Measurements from ENCODE around the gene SLC13A4.

Gene SLC13A4

DNA sequence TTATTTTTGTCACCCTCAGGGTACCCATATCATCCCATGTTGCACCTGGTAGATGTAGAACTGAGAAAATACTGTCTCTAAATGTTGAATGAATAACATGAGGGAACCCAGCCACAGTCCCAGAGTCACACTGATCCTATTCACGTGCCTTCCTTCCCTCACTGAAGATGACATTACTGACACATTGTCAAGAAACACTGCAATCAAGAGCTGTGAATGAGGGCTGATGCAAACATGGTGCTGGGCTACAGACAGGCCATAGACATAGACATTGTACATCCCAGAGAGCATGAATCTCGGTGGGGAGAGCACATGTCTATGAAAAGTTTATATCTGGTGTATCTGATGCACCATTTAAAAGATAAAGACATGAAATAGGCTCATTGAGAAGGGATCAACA is 9.8 kb downstream of the SLC13A4 start:
- Mint-ChIP-seq H3K9me3 (no peaks in the 10 kb centered on the region), H3K27me3 (peaks cover 27% of the 10 kb centered on the region), H3K4me1 (ENCODE audit: low read depth) (no peaks in the 10 kb centered on the region), H3K27ac (no peak overlapping the region), H3K36me3 (ENCODE audit: low read depth) (no peaks in the 10 kb centered on the region), H3K4me3 (no peak overlapping the region)
- no peak for DNase-seq

DNA sequence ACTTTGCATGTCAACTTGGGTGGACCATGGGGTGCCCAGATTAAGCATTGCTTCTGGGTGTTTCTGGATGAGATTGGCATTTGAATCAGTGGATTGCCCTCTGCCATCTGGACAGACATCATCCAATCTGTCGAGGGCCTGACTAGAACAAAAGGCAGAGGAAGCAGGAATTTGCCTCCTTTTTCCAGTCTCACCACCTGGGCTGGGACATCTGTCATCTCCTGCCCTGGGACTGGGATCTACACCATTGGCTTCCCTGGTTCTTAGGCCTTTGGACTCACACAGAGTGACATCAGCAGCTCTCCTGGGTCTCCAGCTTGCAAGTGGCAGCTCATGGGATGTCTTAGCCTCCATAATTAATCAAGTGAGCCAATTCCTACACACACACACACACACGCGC is 10.3 kb downstream of the SLC13A4 start:
- Mint-ChIP-seq H3K4me3 (no peak overlapping the region), H3K36me3 (ENCODE audit: low read depth) (no peaks in the 10 kb centered on the region), H3K27ac (no peak overlapping the region), H3K4me1 (ENCODE audit: low read depth) (no peaks in the 10 kb centered on the region), H3K27me3 (peaks cover 27% of the 10 kb centered on the region), H3K9me3 (no peaks in the 10 kb centered on the region)
- no peak for DNase-seq

DNA sequence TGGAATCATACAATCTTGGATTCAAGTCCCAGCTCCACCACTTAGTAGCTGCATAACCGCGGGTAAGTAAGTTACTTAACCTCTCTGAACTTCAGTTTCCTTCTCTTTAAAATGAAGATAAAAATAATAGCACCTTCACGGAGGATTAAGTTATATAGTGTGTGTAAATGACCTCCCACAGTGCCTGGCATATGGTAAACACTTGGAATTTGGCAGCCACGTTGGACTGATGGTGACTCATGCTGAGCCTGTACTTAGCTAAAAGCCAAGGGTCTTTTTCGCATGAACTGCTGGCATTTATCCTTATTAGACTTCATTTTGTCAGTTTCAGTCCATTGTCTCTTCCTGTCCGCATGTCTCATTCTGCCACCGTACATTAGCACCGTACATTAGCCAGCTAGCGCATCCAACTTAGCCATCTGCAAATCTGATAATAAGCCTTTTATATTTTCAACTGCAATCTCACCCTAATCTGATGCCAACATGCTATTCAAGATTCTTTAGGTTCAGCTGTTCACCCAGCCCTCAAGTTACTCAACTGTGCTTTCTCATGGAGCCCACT is 11.2 kb downstream of the SLC13A4 start:
- Mint-ChIP-seq H3K27me3 (peaks cover 27% of the 10 kb centered on the region), H3K36me3 (ENCODE audit: low read depth) (no peaks in the 10 kb centered on the region), H3K27ac (no peak overlapping the region), H3K4me3 (no peak overlapping the region), H3K4me1 (ENCODE audit: low read depth) (no peaks in the 10 kb centered on the region), H3K9me3 (no peaks in the 10 kb centered on the region)
- DNase-seq: no peak

DNA sequence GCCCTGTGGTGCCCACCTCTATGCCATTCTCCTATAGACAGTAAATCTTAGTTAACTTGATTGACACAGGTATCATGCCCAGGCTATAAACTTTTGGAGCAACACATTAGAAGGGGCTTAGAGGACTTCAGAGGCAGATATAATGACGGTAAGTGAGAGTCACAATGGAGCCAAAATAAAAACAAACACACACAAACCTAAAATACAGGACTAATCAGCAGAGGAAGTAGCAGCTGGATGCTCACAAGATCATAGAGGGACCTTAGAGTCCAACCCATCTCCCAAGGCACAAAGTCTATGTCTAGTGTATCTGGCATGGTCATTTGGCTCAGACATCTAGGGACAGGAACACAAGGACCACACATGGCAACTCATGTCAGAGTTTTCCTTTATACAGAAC is 12.3 kb downstream of the SLC13A4 start:
- peaks cover 3% of the 10 kb centered on the region for H3K4me1 Mint-ChIP-seq (ENCODE audit: low read depth)
- H3K9me3 Mint-ChIP-seq: no peaks in the 10 kb centered on the region
- no peak for DNase-seq
- no peaks in the 10 kb centered on the region for H3K36me3 Mint-ChIP-seq (ENCODE audit: low read depth)
- no peak overlapping the region for H3K27ac Mint-ChIP-seq
- H3K27me3 Mint-ChIP-seq: peaks cover 16% of the 10 kb centered on the region
- H3K4me3 Mint-ChIP-seq: no peak overlapping the region

DNA sequence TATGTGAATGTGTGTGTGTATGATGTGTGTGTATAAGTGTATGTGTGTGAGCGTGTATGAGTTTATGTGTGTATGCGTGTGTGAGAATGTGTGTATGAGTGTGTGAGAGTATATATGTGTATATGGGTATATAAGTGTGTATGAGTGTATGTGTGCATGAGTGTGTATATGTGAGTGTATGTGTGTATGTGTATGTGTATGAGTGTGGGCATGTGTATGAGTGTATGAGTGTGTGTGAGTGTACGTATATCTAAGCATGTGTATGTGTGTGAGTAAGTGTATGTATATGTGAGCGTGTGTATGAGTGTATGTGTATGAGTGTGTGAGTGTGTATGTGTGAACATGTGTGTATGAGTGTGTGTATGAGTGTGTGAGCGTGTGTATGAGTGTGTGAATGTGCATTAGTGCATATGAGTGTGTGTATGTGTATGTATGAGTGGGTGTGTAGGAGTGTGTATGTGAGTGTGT is 12.9 kb downstream of the SLC13A4 start:
- H3K4me3 Mint-ChIP-seq: no peak overlapping the region
- peaks cover 3% of the 10 kb centered on the region for H3K4me1 Mint-ChIP-seq (ENCODE audit: low read depth)
- H3K9me3 Mint-ChIP-seq: no peaks in the 10 kb centered on the region
- H3K27me3 Mint-ChIP-seq: peaks cover 10% of the 10 kb centered on the region
- H3K36me3 Mint-ChIP-seq (ENCODE audit: low read depth): no peaks in the 10 kb centered on the region
- no peak for DNase-seq
- no peak overlapping the region for H3K27ac Mint-ChIP-seq

DNA sequence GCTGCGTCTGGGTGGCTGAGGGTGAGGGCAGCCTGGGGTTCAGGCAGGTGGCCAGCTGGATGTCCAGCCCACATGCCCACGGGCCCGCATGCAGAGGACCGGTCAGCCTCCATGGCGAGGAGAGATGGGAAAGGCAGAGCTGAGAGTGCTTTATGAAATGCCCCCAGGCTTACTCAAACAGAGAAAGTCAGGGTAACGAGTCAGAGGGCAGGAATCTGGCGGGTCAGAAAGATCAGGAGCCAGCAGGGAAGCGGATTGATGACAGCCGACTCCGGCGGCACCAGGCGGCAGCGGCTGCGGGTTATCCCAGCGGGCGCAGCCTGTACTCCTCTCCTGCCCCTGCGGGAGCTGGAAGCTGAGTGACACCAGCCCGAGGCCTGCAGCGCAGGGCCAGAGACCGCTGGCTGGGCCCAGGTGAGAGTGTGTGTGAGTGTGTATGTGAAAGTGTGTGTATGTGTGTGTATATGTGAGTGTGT is 13.4 kb downstream of the SLC13A4 start:
- Mint-ChIP-seq H3K4me3 (no peak overlapping the region), H3K4me1 (ENCODE audit: low read depth) (peaks cover 3% of the 10 kb centered on the region), H3K27me3 (peaks cover 8% of the 10 kb centered on the region), H3K36me3 (ENCODE audit: low read depth) (no peaks in the 10 kb centered on the region), H3K9me3 (no peaks in the 10 kb centered on the region), H3K27ac (no peak overlapping the region)
- DNase-seq: no peak

DNA sequence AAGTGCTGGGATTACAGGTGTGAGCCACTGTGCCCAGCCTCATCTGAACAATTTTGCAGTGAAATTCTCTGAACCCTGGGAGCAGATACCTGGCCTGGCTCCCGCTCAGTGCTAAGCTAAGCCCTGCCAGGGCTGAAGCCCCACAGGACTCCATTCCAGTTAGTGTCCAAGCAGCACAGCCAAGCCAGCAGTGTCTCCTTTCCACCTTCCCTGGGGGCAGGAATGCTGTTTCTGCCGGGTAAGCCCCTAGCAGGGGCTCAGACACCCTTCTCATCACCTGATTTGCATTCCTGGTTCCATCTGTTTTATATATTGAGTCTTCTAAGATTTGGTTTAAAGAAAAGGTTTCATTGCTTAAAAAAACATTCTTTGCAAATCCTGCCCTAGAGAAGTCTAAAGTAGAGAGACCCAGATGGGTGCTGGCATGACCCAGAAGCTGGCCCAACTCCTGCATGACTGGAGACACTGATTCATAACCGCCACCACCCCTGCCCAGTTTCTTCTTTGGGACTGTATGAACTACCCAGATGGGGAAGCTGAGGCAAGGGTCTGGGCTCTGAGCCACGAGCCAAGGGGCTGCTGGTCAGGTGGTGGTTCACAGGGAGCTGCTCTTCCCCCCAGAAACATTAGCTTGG is 14.0 kb downstream of the SLC13A4 start:
- Mint-ChIP-seq H3K4me1 (ENCODE audit: low read depth) (peaks cover 3% of the 10 kb centered on the region), H3K9me3 (no peaks in the 10 kb centered on the region), H3K27ac (no peak overlapping the region), H3K4me3 (no peak overlapping the region), H3K27me3 (peaks cover 8% of the 10 kb centered on the region), H3K36me3 (ENCODE audit: low read depth) (no peaks in the 10 kb centered on the region)
- no peak for DNase-seq

DNA sequence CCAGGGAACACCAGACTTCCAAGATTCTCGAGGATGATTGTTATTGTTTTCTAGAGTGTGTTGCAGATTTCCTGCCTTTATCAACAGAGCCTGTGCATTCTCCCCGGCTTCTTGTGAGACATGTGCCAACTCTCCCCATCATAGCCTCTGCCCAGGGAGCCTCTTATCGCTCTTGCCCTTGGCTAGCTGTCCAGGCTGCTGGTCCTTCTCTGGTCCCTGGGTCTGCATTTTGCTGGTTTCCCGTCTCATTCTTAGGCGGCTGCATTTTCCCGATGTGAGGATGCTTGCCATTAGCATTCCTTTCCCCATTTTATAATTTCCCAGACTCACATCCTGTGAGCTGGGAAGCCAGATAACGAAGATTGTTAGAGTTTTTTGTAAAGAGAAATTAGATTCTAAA is 15.2 kb downstream of the SLC13A4 start:
- Mint-ChIP-seq H3K9me3 (no peaks in the 10 kb centered on the region), H3K27me3 (no peaks in the 10 kb centered on the region), H3K4me1 (ENCODE audit: low read depth) (peaks cover 3% of the 10 kb centered on the region), H3K27ac (no peak overlapping the region), H3K4me3 (no peak overlapping the region), H3K36me3 (ENCODE audit: low read depth) (no peaks in the 10 kb centered on the region)
- no peak for DNase-seq

DNA sequence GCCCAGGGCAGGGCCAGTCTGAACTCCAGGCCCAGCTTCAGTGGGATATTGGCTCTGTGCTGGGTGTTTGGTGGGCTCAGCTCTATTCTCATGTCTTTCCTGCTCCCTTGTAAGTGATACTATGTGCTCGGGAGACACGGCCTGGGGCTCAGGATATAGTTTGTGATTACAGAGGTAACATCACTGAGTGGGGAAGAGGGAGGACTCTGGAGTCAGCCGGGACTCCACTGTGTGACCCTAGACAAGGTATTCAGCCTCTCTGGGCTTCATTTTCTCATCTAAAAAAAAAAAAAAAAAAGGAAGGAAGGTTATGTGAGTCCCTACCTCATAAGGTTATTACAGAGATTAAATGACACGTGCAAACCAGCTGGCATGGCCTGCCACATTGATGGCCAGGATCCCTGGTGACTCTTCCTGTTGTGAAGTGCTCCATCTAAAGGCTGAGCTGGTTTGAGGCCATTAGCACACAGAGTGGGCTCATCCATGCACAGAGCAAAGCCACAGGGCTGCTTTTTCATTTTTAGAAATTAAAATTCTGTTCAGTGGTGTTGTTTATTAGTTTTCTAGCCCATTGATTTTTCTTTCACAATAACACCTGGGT is 15.7 kb downstream of the SLC13A4 start:
- Mint-ChIP-seq H3K27ac (no peak overlapping the region), H3K9me3 (no peaks in the 10 kb centered on the region), H3K36me3 (ENCODE audit: low read depth) (no peaks in the 10 kb centered on the region), H3K27me3 (no peaks in the 10 kb centered on the region), H3K4me1 (ENCODE audit: low read depth) (peaks cover 3% of the 10 kb centered on the region), H3K4me3 (no peak overlapping the region)
- DNase-seq: no peak

DNA sequence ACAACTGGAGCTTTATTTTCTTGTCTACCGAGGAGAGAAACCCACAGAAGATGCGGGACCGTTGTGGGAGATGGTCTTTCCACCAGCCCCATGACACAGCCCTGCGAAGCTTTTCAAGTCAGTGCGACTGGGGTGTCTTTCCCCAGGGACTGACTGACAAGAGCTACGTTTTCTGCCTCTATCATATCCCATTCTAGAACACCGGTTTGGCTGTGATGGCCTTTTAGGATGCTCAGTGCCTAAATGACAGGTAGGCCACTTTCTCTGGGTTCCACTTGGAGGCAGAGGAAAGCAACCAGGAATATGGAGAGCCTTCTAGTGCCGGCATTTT is 16.9 kb downstream of the SLC13A4 start:
- Mint-ChIP-seq H3K9me3 (no peaks in the 10 kb centered on the region), H3K27me3 (no peaks in the 10 kb centered on the region), H3K36me3 (ENCODE audit: low read depth) (no peaks in the 10 kb centered on the region), H3K4me1 (ENCODE audit: low read depth) (peaks cover 3% of the 10 kb centered on the region), H3K27ac (no peak overlapping the region), H3K4me3 (no peak overlapping the region)
- DNase-seq: no peak

DNA sequence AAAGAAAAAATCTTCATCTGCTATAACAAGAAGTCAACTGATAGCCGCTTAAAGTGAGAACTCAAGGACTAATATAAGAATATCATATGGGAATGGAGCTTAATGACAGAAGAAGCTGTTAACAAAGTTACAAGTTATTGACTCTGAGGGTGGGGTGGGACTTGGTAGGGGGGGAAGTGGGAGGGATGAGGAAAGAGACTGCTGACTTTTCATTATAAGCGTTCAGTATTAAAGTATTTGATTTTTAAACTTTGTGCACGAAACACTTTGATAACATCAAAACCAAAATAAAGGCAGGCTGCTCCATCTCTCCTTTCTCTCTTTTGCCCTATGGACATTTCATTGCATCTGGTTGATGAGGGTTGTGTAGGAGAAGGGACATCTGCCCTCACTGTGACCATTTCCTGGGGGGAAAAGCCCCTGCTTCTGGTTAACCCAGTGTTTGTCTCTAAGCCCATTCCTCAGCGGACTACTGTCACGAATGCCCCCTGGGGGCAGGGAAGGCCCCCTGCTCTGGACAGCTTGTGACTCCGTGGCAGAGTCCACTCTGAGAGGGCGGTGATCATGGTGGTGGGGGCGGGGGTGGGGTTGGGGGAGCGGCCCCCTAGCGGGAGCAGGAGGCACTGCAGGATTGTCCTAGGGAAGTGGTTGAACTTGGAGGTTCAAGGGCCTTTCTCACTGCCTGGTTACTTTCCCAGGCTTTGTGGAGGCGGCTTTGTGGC is 17.4 kb downstream of the SLC13A4 start:
- H3K9me3 Mint-ChIP-seq: no peaks in the 10 kb centered on the region
- no peak overlapping the region for H3K4me3 Mint-ChIP-seq
- no peak overlapping the region for H3K27ac Mint-ChIP-seq
- H3K27me3 Mint-ChIP-seq: no peaks in the 10 kb centered on the region
- peak; percentile 37 for DNase-seq
- H3K36me3 Mint-ChIP-seq (ENCODE audit: low read depth): no peaks in the 10 kb centered on the region
- H3K4me1 Mint-ChIP-seq (ENCODE audit: low read depth): peaks cover 3% of the 10 kb centered on the region

DNA sequence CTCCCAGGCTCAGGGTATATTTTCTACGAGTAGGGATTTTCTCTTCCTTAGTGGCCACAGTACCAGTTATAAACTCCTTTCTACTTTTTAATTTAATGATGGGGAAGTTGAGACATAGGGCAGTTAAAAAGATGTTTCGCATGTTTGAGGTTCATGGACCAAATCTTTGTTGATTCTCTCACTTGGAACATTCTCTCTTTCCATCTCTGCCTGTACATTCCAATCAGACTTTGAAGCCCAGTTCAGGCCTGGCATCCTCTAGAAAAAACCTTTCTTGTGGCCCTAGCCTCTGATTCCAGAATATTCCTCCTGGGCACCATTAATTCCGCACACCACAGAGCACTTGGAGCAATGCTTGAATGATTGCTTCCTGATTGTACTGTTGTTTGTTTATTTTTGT is 18.5 kb downstream of the SLC13A4 start:
- no peak overlapping the region for H3K27ac Mint-ChIP-seq
- no peaks in the 10 kb centered on the region for H3K36me3 Mint-ChIP-seq (ENCODE audit: low read depth)
- no peaks in the 10 kb centered on the region for H3K9me3 Mint-ChIP-seq
- H3K4me1 Mint-ChIP-seq (ENCODE audit: low read depth): peaks cover 3% of the 10 kb centered on the region
- no peak overlapping the region for H3K4me3 Mint-ChIP-seq
- no peaks in the 10 kb centered on the region for H3K27me3 Mint-ChIP-seq
- DNase-seq: no peak

DNA sequence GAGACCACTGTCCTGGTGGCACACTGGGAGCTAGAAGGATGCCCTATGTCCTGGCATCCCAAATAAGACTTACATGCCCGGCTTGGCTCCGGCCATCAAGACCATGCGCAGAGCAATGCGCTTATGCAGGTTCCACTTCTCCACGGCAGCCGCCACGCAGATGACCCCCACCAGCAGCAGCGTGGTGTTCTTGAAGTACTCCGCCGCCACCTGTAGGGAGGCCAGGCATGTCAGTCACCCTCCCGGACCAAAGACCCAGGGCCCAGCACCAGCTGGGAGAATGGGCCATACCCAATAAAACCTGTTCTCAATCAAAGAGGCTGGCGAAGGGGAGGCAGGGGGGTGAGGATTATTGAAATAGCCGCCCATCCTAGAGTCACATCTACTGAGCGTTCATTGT is 19.9 kb downstream of the SLC13A4 start:
- no peak for DNase-seq
- Mint-ChIP-seq H3K27me3 (no peaks in the 10 kb centered on the region), H3K36me3 (ENCODE audit: low read depth) (no peaks in the 10 kb centered on the region), H3K4me3 (no peak overlapping the region), H3K9me3 (no peaks in the 10 kb centered on the region), H3K4me1 (ENCODE audit: low read depth) (peaks cover 3% of the 10 kb centered on the region), H3K27ac (no peak overlapping the region)

DNA sequence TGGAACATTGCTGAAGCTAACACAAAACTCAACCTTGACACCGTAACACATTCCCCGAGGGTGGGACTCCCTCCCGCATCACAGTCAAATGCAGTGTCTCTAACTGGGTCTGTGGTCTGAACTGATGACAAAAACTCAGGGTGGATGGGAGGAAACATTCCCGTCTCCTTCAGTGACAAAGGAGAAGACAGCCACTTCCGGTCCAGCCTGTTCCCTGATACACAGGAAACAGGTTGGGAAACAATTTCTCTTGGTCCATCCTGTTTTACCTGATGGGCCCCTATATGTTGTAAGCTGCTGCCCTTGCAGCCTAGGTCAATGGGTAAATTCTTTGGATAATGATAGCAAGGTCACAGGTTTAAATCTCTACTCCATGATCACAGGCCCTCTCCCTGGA is 20.4 kb downstream of the SLC13A4 start:
- no peaks in the 10 kb centered on the region for H3K9me3 Mint-ChIP-seq
- no peaks in the 10 kb centered on the region for H3K36me3 Mint-ChIP-seq (ENCODE audit: low read depth)
- H3K4me3 Mint-ChIP-seq: no peak overlapping the region
- H3K27ac Mint-ChIP-seq: no peak overlapping the region
- DNase-seq: no peak
- peaks cover 3% of the 10 kb centered on the region for H3K4me1 Mint-ChIP-seq (ENCODE audit: low read depth)
- H3K27me3 Mint-ChIP-seq: no peaks in the 10 kb centered on the region
